GM18861 (cell line): ENCODE measurements around the gene ANKRD2.
"Not testable (repeated sequence)": the region's sequence is repeated elsewhere in the genome, so short reads cannot be mapped to it uniquely, and the experiment has no call there.

ENCODE experiments used
- ATAC-seq: cut with Tn5 transposase; IDR thresholded peaks from one replicate; pipeline ENCODE4 v1.9.1; 2021; ENCODE audit not compliant: unreplicated experiment

Gene ANKRD2

DNA sequence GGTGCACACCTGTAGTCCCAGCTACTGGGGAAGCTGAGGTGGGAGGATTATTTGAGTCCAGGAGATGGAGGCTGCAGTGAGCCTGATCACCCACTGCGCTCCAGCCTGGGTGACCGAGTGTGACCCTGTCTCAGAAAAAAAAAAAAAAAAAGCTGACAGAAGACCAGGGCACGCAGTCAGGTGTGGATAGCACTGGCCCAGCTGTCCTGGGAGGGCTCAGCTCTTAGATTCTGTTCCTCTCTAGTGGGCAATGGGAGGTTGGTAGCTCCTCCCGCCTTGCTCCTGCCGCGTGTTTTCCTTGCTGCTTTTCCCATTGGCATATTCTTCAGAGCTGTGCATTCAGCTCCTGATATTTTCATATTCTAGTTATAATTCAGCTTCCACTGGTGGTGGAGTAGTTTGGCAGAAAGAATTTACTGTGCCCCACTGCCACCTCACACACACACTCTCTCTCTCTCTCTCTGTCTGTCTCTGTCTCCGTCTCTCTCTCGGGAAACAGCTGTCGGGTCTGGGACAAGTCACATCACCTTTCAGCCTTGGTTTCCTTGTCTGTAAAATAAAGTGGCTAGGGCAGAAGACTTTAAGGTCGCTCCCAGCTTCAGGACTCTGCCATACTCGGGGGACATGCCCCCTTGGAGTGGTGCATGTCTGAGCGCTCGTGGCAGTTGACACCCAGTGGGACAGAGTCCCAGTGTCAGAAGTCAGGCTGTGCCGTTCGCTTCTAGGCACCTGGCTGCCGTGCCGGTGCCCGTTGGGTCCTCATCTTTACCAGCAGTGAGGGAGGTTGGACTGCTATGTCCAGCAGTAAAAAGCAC, 25.9 kb upstream of the ANKRD2 start:
- ATAC-seq, result no peak

DNA sequence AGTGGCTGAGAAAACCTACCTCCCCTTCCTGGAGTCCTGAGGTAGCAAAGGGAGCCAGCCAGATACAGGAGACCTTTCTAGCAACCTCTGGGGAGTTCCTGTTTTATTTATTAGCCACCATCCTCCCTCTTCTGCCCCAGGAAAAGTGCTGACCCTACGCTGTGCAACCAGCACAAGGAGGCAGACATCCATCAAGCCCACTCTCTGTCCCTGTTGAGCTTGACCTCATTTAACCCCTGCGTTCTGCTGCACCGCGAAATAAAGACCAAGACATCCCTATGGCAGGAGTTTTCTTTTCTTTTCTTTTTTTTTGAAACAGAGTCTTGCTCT, 25.3 kb upstream of the ANKRD2 start:
- no peak for ATAC-seq

DNA sequence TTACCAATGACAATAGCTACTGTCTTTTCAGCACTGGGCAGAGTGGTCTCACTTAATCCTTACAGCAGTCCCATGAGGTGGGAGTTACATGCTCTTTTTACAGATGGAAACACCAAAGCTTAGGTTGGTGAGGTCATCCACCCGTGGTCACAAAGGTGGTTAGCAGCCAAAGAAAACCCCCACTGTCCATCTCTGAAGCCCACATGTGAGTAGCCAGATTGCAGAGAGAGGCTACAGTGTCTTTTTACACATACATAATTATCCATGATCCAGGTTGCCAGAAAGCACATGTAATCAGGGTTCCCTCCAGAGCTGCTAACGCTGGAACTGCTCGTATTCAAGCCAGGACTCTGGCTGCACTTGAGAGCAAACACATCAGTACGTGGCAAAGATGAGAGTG, 24.6 kb upstream of the ANKRD2 start:
- no peak for ATAC-seq

DNA sequence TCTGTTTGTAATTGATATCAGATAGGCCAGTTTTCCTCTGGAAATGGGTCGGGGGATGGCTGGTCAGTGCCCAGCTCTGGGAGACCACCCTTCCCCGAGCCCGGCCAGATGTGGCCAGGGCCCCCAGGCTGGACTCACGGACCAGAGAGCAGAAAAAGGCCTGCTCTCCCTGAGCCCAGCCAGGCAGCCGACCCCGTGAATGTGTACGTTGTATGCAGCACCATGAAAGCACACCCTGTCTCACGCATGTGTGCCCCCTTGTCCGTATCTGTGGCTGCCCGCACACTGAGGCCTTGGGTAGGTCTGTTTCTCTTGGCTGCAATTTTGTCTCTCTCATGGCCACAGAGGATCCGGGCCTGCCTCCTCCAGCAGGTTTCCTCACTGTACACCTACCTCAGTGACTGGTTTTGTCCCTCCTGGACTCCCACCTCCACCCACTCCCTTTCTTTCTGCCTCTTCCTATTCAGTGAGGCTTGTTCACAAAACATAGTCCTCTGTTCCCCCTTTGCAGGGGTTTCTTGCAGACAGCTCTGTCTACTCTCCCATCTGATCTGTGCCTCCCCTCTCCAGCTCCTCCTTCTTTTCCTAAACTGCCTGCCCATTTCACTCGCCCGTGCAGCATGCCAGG, 23.6 kb upstream of the ANKRD2 start:
- no peak for ATAC-seq

DNA sequence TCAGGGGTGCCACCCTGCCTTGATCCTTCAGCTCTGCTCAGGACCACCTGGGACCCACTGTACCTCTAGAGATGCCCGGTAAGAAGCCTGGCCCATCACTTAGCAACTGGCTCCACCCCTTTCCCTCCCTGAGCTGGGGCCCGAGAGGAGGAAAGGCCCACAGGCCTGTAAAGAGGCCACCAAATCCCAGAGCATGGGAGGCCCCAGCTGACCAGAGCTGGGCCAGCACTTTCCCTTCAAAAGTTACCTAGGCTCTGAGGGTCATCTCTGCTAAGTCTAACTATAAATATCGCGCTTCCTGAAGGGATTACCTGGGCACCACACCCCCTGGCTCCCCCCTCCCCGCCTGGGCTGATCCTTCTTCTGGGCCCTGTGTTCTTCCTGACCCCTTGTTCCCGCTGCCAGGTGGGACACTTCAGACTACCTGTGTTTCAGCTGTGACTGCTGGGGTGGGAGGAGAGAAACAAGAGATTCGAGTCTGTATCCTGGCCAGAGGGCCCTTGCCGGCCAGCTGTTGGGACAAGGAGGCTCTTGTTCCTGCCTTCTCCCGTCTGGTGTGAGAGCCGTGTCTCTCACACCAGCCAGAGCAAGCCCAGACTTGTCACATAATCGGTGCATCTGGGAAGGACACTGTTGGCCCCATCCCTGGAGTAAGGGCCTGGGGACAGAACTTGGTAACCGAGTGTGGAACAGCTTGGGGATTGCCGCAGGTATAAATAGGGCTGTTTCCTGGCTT, 22.8 kb upstream of the ANKRD2 start:
- no peak for ATAC-seq

DNA sequence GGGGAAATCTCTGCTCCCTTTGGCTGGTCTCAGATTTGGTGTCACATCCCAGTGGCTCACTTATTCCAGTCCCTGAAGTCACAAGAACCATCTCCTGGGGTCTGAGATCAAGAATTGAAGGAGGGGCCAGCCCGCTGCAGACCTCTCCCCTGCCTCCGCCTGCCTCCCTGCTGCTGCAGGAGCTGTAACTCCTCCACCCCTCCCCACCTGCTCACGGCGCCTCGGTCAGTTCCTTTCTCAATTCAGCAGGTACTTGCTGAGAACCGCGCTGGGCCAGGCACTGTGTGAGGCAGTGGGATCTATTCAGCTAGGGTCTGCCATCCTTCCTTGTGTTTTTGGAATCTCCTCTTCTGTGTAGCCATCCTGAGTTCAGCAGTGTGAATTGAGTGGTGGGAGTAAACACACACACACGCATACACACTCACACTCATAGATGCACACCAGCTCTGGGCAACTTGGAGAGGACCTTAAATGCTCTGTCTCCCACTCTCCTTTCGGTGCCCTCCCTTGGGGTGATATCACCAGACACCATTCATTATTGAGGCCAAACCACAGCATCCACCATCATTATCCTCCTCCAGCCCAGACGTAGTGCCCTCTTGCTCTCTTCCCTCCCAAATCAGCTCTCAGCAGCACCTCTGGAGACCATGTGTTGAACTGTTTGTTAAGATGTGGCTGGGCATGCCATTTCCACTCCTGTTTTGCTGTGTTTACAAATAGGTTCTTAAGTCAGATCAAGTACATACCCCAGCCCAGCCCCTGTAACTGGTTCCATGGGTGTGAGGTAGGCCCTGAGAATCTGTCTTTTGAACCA, 22.0 kb upstream of the ANKRD2 start:
- no peak for ATAC-seq

DNA sequence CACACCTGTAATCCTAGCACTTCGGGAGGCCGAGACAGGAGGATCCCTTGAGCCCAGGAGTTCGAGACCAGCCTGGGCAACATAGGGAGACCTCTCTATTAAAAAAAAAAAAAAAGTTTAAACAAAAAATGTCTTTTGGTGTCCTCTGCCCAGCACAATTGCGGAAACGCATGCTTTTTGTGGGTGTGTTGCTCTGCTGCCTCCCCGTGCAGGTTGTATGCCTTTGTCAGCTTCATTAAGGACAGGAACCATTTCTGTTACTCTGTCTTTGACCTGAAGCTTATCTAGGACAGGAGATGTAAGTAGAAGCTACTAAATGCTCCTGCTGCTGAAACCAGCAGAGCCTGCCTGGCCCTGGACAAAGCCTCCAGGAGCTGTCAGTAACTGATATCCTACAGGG, 21.3 kb upstream of the ANKRD2 start:
- no peak for ATAC-seq

DNA sequence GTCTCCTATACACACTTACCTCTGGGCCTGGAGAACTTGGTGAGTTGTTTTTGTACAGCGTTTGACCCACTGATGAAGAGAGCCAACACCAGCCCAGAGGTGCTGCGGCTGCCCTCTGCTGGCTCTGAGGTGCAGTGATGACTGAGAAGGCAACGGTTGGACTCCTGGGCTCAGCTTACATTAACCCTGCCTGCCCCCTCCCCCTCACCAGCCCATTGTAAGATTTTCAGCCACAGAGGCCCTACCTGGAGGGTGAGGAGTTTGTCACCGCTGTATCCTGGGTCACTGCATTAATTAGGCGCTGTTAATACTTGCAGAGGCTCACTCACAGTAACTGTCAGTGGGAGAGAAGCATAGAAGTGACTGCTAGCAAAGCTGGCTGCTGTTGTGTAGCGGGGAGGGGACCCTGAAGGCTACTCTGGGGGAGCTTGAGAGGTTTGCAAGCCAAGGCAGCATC, 19.0 kb upstream of the ANKRD2 start:
- peak; percentile 74 for ATAC-seq

DNA sequence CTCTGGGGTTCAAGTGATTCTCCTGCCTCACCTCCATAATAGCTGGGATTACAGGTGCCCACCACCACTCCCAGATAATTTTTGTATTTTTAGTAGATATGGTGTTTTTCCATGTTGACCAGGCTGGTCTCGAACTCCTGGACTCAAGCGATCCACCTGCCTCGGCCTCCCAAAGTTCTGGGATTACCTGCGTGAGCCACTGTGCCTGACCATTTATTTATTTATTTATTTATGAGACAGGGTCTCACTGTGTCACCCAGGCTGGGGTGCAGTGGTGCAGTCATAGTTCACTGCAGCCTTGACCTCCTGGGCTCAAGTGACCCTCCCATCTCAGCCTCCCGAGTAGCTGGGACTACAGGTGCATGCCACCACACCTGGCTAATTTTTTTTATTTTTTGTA, 18.2 kb upstream of the ANKRD2 start:
- ATAC-seq, result not testable (repeated sequence)

DNA sequence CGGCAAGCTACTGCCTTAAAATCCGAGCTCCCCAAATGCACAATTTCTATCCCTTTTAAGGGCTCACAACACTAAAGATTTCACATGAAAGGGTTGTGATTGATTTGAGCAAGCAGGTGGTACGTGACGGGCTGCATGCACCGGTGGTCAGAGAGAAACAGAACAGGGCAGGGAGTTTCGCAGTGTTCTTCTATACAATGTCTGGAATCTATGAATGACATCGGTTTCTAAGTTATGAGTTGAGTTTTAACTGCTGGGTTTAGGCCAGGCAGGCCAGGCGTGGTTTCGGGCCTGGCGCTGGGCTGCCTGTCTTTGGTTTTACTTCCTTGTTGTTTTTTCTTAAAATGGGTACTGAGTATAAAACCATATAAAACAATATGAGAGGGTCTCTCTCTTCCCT, 17.0 kb upstream of the ANKRD2 start:
- not testable (repeated sequence) for ATAC-seq

DNA sequence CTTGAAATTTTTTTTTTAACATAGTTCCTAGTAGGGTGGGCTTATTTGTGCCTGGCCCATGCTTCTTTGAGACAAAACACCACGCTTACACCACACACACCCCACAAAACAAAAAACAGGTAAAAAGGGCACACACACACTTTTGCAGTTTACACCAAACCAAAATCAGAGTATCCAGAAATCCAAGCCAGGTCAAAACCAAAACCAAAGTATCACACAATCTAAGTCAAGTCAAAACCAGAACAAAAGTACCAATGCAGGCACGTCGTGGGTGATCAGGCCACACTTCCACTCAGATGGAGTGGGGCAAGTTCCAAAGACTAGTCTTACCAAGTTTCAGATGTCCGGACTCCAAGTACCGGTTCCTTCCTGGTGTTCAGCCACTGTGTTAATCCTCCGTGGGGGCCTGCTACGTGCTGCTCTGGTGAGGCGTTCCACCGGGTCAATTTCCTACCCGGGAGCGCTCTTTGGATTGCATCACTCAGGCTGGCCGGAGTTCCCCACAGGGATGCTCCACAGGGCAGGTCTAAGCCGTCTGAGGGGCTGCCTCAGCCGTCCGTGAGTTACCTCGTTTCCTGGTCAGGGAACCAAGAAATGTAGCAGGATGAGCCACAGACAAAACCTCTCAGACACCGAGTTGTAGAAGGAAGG, 11.7 kb upstream of the ANKRD2 start:
- ATAC-seq, result not testable (repeated sequence)

DNA sequence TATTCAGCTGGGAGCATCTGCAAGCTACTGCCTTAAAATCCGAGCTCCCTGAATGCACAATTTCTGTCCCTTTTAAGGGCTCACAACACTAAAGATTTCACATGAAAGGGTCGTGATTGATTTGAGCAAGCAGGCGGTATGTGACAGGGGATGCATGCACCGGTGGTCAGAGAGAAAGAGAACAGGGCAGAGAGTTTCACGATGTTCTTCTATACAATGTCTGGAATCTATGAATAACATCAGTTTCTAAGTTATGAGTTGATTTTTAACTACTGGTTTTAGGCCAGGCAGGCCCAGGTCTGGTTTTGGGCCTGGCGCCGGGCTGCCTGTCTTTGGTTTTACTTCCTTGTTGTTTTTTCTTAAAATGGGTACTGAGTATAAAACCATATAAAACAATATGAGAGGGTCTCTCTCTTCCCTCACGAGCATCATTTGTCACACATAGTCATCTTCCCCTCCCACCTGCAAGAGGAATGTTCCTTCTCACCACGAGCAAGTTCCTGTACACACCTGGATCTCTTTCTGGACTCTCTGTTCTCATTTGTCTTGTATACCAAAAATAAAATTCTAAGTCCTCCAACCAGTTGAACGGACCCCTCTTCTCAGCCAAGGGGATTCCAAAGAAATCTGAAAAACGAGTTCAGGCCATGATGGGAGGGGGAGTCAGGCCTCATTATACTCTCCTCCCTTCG, 11.0 kb upstream of the ANKRD2 start:
- not testable (repeated sequence) for ATAC-seq

DNA sequence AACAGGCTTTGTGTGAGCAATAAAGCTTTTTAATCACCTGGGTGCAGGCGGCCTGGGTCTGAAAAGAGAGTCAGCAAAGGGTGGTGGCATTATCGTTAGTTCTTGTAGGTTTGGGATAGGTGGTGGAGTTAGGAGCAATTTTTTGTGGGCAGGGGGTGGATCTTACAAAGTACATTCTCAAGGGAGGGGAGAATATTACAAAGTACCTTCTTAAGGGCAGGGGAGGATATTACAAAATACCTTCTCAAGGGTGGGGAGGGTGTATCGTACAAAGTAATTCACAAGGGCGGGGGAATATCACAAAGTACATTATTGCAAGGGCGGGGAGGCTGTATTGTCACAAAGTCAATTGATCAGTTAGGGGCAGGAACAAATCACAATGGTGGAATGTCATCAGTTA, 10.2 kb upstream of the ANKRD2 start:
- not testable (repeated sequence) for ATAC-seq

DNA sequence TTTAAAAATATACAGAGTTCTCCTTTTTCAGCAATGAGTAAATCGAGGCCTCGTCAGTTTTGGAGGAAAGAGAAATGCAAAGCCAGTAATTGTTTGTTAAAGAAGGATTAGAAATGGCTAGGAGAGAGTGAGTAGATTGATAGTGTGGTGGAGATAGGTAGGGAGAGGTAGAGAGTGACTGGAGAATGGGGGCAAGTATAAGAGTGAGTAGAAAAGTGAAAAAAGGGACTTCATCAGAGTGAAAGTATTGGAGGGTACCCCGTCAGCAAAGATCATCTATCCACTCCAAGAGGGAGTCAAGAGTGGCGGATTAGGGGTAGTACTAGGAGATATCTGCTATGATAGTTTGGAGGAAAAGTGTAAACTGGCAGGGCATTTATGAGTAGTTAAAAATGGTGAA, 9.2 kb upstream of the ANKRD2 start:
- ATAC-seq, result no peak

DNA sequence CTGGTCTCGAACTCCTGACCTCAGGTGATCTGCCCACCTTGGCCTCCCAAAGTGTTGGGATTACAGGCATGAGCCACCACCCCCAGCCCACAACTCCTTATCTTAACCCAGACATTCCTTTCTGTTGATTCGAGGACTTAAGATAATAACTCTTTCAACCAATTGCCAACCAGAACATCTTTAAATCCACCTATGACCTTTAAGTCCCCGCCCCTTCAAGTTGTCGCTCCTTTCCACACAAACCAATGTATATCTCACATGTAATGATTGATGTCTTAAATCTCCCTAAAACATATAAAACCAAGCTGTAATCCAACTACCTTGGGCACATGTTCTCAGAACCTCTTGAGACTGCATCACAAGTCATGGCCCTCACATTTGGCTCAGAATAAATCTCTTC, 7.8 kb upstream of the ANKRD2 start:
- ATAC-seq, result no peak

DNA sequence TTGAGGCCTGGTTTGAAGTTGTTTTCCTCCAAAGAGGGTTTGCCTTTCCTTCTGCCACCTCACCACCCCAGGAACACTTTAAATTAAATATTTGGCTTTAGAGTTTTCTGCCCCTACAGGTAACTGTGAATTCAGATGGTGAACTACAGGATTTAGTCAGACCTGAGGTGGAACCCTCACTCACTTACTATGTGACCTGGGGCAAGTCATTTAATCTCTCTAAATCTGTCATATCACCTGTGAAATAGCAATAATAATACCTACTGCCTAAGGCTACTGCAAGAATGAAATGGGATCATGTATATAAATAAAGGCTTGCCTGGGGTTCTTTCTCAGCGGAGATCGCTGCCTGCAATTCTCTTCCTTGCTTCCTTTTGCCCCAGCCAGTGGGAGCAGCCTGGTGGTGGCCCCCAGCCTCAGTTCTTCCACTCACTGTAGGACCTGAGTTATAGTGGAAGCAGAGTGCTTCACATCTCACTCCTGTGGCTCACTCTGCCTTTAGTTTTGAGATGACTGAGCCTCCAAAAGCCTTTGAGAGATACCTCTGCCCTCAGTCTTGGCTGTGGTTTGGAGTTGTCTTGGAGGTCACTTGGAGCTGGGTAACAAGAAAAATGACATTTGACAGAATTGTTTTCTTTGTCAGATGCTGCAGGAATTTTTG, 6.1 kb upstream of the ANKRD2 start:
- ATAC-seq, result no peak

DNA sequence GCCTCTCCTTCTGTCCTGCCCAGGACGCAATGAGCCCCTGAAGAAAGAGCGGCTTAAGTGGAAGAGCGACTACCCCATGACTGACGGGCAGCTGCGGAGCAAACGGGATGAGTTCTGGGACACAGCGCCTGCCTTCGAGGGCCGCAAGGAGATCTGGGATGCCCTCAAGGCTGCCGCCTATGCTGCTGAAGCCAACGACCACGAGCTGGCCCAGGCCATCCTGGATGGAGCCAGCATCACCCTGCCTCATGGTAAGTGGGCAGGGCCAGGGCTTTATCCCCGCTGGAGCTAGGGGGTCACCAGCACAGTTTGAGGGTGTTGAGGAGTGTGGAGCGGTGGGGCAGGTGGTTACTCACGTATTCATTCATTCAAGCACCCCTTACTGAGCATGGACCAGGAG, 4.7 kb upstream of the ANKRD2 start:
- ATAC-seq, result no peak

DNA sequence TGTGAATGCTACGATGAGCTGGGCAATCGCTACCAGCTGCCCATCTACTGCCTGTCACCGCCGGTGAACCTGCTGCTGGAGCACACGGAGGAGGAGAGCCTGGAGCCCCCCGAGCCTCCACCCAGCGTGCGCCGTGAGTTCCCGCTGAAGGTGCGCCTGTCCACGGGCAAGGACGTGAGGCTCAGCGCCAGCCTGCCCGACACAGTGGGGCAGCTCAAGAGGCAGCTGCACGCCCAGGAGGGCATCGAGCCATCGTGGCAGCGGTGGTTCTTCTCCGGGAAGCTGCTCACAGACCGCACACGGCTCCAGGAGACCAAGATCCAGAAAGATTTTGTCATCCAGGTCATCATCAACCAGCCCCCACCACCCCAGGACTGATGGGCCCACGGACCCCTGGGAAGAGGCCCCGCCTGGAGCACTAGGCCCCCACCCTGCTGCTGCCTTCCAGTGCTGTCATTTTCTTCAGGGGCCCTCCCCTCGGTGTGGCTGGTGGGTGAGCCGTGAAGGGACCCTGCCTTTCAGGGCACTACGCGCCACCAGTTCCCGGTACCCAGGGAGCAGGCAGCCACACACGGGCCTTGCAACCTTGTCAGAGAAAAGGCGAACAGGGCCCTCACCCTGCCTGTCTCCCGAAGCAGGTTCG, 2.3 kb upstream of the ANKRD2 start:
- no peak for ATAC-seq

DNA sequence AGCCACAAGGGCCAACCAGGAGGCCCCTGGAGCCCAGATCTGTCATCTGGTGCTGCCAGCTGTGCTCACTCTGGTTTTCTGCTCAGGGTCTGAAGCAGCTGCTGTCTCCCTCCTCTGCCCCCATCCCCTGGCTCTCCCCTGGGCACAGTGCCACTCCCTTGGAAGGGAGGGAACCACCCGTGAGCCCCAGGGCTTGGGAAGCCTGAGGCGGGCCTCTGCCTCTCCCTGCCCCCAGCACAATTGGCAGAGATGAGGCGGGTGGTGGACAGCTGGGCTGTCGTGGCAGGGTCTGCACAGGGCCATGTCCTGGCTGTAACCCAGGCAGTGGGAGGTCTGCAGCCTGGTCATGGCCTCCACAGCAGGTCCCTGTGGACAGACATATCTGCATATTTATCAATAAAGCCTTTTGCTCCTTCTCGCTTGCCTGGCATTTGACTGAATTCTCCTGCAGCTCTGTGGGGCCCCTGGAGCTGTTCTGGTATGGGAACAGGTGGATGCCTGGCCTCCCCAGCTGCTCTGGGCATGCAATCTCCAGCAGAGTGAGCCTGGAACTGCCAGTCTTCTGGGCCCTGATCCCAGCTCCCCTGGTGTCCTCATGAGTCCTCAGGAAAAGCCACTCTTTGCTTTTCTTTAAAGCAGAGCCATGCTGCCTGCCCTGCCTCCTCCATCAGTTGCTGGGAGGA, 1.6 kb upstream of the ANKRD2 start:
- no peak for ATAC-seq
